Left renal pelvis (tissue), 4 donors: ENCODE results near the gene HBE1. TPM values are rescaled to one million over a fixed set of nuclear protein-coding genes. Genes with fewer than 3 reads are reported as not detected.
"Not testable (repeated sequence)": the region's sequence is repeated elsewhere in the genome, so short reads cannot be mapped to it uniquely, and the experiment has no call there.

Experiments
- DNase-seq, 4 donors: peaks; one replicate each; pipeline ENCODE4 v3.0.0-alpha.2; 2013; ENCODE audit warnings: low read depth in 4 of 4, low spot score in 3 of 4
- polyA plus RNA-seq, 4 donors: library from polyadenylated mRNA; unstranded; fragments of 120-200 nt; gene quantifications; one replicate each; pipeline ENCODE4 v1.2.1, GENCODE V29; 2013; ENCODE audit not compliant: insufficient read length in 4 of 4

HBE1 gene
- polyA plus RNA-seq, result 10 to 100 TPM in 2 of 4 donors, 1 to 10 TPM in 2; 4.2 to 97.8 (median 8.2) TPM

GRCh38 chr11:5269715-5270147 lies at the start of gene HBE1:
Gene HBE1, minus strand, starts transcription at chr11:5269945. Its CDS starts 55 bp downstream, at chr11:5269890.
- DNase-seq, result no peak

GRCh38 chr11:5317292-5317691 lies 47.5 kb upstream of the HBE1 start:
- no peak for DNase-seq

- DNase-seq, result not testable (repeated sequence)
Measured at GRCh38 chr11:5313326-5314023, 43.7 kb upstream of the HBE1 start.

GRCh38 chr11:5310423-5310822 lies 40.7 kb upstream of the HBE1 start:
- no peak for DNase-seq

GRCh38 chr11:5307256-5308019 lies 37.7 kb upstream of the HBE1 start:
- DNase-seq, result no peak

- DNase-seq, result no peak
Measured at GRCh38 chr11:5304046-5304445, 34.3 kb upstream of the HBE1 start.

- no peak for DNase-seq
Measured at GRCh38 chr11:5303626-5304025, 33.9 kb upstream of the HBE1 start.

- DNase-seq, result no peak
Measured at GRCh38 chr11:5301846-5302245, 32.1 kb upstream of the HBE1 start, which contains the start of gene OR51B4. Gene OR51B4, minus strand, starts transcription at chr11:5301946. Its CDS starts 0 bp downstream, at chr11:5301946.

- DNase-seq, result no peak
Measured at GRCh38 chr11:5300251-5300650, 30.5 kb upstream of the HBE1 start.

GRCh38 chr11:5298451-5298850 lies 28.7 kb upstream of the HBE1 start:
- no peak for DNase-seq

- DNase-seq, result no peak
Measured at GRCh38 chr11:5297721-5298323, 28.1 kb upstream of the HBE1 start.

GRCh38 chr11:5294342-5294995 lies 24.7 kb upstream of the HBE1 start:
- not testable (repeated sequence) for DNase-seq

GRCh38 chr11:5293028-5293427 lies 23.3 kb upstream of the HBE1 start:
- no peak for DNase-seq

GRCh38 chr11:5291207-5291838 lies 21.6 kb upstream of the HBE1 start:
- DNase-seq, result no peak

GRCh38 chr11:5290106-5290505 lies 20.4 kb upstream of the HBE1 start:
- no peak for DNase-seq

- no peak for DNase-seq
Measured at GRCh38 chr11:5289696-5290095, 20.0 kb upstream of the HBE1 start.

GRCh38 chr11:5288906-5289550 lies 19.3 kb upstream of the HBE1 start:
- DNase-seq, result no peak

GRCh38 chr11:5288108-5288905 lies 18.6 kb upstream of the HBE1 start:
- no peak for DNase-seq

GRCh38 chr11:5286901-5287300 lies 17.2 kb upstream of the HBE1 start:
- no peak for DNase-seq
